Upper lobe of left lung (tissue), 6 donors: Measurements from ENCODE around the gene DCDC2C. TPM values are rescaled to one million over a fixed set of nuclear protein-coding genes. Genes with fewer than 3 reads are reported as not detected.

Source experiments
- ATAC-seq, 2 donors: fragments of 200-7000 bp; cut with Tn5 transposase; one replicate each; pipeline ENCODE4 v1.9.1; 2022; ENCODE audit warnings: mild to moderate bottlenecking in 2 of 2, moderate library complexity in 2 of 2; ENCODE audit not compliant: low FRiP score in 2 of 2
- DNase-seq, 2 donors: peaks; one replicate each; pipeline ENCODE4 v3.0.0-alpha.2; 2019 to 2020
- H3K27ac ChIP-seq, 4 donors: fragments of 200-600 bp; sonication (generic); one replicate each; pipeline ENCODE4 v1.5.1; 2016 to 2019
- H3K27me3 ChIP-seq, 4 donors: fragments of 200-600 bp; sonication (generic); one replicate each; pipeline ENCODE4 v1.5.1; 2017 to 2019
- H3K36me3 ChIP-seq, 4 donors: fragments of 200-600 bp; sonication (generic); one replicate each; pipeline ENCODE4 v1.5.1; 2016 to 2019
- H3K4me1 ChIP-seq, 4 donors: fragments of 200-600 bp; sonication (generic); one replicate each; pipeline ENCODE4 v1.5.1; 2018 to 2019
- H3K4me3 ChIP-seq, 4 donors: fragments of 200-600 bp; sonication (generic); one replicate each; pipeline ENCODE4 v1.5.1; 2017 to 2019; ENCODE audit warnings: mild to moderate bottlenecking in 2 of 4, moderate library complexity in 1 of 4
- H3K9me3 ChIP-seq, 4 donors: fragments of 200-600 bp; sonication (generic); one replicate each; pipeline ENCODE4 v1.5.1; 2018 to 2019
- EP300 ChIP-seq, 4 donors: sonication (generic); formaldehyde crosslinking; IDR thresholded peaks; one replicate each; pipeline ENCODE4 v1.5.1; 2017; ENCODE audit warnings: antibody characterized with exemption in 4 of 4, control low read depth in 2 of 4
- POLR2A ChIP-seq, 4 donors: fragments of 450-650 bp; IDR thresholded peaks; one replicate each; pipeline ENCODE4 v1.5.1; 2016 to 2017; ENCODE audit warnings: antibody characterized with exemption in 4 of 4, mild to moderate bottlenecking in 2 of 4
- POLR2AphosphoS5 ChIP-seq, 2 donors: sonication (generic); formaldehyde crosslinking; IDR thresholded peaks; one replicate each; pipeline ENCODE4 v1.5.1; 2017; ENCODE audit warnings: antibody characterized with exemption in 2 of 2
- WGBS, 2 donors: methylation state at CpG; one replicate each; pipeline ENCODE4 v1.1.5; 2017 to 2018; 5-methylcytosine and 5-hydroxymethylcytosine counted together
- total RNA-seq, 6 donors: library from RNA; depleted of rRNA in 4 of 6; stranded (reverse); fragments of >200 nt in 4 of 6; gene quantifications; one replicate each; pipeline versions ENCODE4 v1.1.0 to v1.2.1, GENCODE V29; 2016 to 2021
- TF ChIP-seq, protein P1 (sequence below), 6 experiments: fragments of 450-650 bp in 4 of 6; fragments of 200-600 bp in 2 of 6; sonication (generic) in 2 of 6; IDR thresholded peaks; one replicate each; pipeline ENCODE4 v1.5.1; 2016 to 2019; ENCODE audit warnings: antibody characterized with exemption in 6 of 6
- donor health status: DM: no; HTN: no; CAD: no; lungs with moderate emphysema.
- donor health status: DM: no; HTN: yes; CAD: no; lungs with severe emphysema.

Gene DCDC2C
- total RNA-seq, 6 donors from 2014 or later, result not detected

DNA sequence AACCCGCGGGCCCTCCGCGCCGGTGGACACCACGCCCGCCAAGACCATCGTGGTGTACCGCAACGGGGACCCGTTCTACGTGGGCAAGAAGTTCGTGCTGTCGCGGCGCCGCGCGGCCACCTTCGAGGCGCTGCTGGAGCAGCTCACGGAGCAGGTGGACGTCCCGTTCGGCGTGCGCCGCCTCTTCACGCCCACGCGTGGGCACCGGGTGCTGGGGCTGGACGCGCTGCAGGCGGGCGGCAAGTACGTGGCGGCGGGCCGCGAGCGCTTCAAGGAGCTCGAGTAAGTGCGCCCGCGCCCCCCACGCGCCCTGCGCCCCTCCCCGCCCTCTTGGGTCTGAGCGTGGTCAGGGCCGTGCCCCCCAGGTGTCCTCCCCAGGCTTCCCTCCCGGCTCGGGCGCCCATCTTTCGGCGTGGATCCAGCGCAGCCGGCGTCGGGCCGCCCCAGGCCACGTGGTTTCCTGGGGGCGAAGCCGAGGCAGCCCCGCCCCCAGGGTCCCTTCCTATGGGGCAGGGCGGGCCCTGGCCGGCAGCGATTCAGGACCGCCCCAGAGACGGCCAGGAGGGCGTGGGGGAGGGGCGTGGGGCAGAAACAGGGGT is 481 bp downstream of the DCDC2C start:
- 45 to 68% methylated on average over 14 to 28 of the region's 73 CpGs for WGBS, 2 donors
- peak in 1 of 2 donors; percentile 19 for ATAC-seq
- H3K4me3 ChIP-seq, result no peak overlapping the region
- peaks cover 0 to 10% (median 5%) of the 10 kb centered on the region in 4 donors for H3K4me1 ChIP-seq
- H3K27me3 ChIP-seq, result peaks cover 0 to 17% (median 11%) of the 10 kb centered on the region in 4 donors
- H3K27ac ChIP-seq, result no peak overlapping the region
- H3K9me3 ChIP-seq, result no peaks in the 10 kb centered on the region
- H3K36me3 ChIP-seq, result no peaks in the 10 kb centered on the region
- TF ChIP-seq POLR2A (IDR thresholded peaks at IDR 0.05) (no peak), EP300 (IDR thresholded peaks at IDR 0.05) (no peak), POLR2AphosphoS5 (IDR thresholded peaks at IDR 0.05) (no peak)
- TF ChIP-seq, protein P1, sequence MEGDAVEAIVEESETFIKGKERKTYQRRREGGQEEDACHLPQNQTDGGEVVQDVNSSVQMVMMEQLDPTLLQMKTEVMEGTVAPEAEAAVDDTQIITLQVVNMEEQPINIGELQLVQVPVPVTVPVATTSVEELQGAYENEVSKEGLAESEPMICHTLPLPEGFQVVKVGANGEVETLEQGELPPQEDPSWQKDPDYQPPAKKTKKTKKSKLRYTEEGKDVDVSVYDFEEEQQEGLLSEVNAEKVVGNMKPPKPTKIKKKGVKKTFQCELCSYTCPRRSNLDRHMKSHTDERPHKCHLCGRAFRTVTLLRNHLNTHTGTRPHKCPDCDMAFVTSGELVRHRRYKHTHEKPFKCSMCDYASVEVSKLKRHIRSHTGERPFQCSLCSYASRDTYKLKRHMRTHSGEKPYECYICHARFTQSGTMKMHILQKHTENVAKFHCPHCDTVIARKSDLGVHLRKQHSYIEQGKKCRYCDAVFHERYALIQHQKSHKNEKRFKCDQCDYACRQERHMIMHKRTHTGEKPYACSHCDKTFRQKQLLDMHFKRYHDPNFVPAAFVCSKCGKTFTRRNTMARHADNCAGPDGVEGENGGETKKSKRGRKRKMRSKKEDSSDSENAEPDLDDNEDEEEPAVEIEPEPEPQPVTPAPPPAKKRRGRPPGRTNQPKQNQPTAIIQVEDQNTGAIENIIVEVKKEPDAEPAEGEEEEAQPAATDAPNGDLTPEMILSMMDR (IDR thresholded peaks at IDR 0.05), result no peak
- peak in 1 of 2 donors; percentile 83 for DNase-seq

DNA sequence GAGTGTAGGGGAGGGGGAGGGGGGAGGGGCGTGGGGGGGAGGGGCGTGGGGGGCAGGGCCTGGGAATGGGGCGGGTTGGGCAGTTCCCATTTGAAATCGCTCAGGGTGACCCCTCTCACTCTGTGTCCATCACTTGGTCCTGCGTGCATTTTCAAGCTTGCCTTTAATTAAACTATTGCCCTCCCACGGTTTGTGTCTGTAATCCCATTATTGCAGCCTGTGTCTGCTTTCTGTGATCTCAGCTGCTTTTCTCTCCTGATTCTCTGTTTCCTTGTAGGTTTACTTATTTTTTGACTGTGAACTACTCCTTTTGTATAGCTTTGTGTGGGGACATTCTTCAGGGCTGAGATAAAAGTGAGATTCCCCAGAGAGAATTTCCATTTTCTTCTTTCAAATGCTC is 1.3 kb downstream of the DCDC2C start:
- H3K27me3 ChIP-seq, result peaks cover 0 to 17% (median 11%) of the 10 kb centered on the region in 4 donors
- 49 to 64% methylated on average over 3 to 5 of the region's 6 CpGs for WGBS, 2 donors
- DNase-seq (no peak), ATAC-seq (no peak)
- H3K36me3 ChIP-seq, result no peaks in the 10 kb centered on the region
- TF ChIP-seq EP300 (IDR thresholded peaks at IDR 0.05) (no peak), POLR2AphosphoS5 (IDR thresholded peaks at IDR 0.05) (no peak), POLR2A (IDR thresholded peaks at IDR 0.05) (no peak)
- TF ChIP-seq, protein P1 (IDR thresholded peaks at IDR 0.05), result no peak
- H3K4me3 ChIP-seq, result no peak overlapping the region
- H3K4me1 ChIP-seq, result peaks cover 0 to 10% (median 5%) of the 10 kb centered on the region in 4 donors
- no peaks in the 10 kb centered on the region for H3K9me3 ChIP-seq
- no peak overlapping the region for H3K27ac ChIP-seq

DNA sequence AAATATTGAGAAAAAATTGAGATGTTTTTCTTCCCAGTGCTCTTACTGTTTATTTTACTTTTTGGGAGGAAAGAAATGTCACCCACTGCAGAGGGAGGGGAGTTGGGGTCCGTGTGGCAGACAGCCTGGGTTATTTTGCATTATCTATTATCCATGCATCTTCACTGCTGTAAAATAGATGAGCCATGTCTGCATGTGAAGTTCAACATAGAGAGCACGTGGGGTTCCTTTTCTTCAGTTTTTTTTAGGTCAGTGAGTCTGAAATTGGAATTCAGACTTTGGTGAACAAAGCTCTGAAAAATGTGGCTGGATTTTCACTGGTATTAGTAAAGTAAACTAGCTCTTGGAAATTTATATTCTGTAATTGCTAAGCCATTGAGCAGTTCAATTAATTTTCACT is 2.4 kb downstream of the DCDC2C start:
- WGBS, 2 donors, result 20 to 27% methylated on average over 2 of the region's 2 CpGs

DNA sequence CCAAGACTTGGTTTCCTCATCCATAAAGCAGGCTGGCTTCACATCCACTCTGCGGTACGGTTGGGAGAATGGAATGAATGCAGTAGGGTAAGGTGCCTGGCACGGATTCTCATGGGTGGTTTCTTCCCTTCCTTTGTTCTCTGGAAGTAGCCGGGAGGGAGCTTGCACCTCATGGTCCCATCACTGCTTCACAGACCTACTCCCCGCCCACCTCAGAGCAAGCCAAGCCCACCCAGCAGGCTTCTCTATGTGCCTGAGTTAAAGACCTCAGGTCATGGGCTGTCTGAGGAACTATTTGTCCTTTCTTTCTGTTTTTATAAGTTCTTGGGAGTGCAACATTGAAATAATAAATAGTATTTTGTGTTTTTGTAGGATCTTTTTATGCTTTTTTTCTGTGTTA is 3.5 kb downstream of the DCDC2C start:
- Histone ChIP-seq H3K27me3 (peaks cover 0 to 17% (median 11%) of the 10 kb centered on the region in 4 donors), H3K4me3 (no peak overlapping the region), H3K4me1 (peaks cover 0 to 10% (median 5%) of the 10 kb centered on the region in 4 donors), H3K27ac (no peak overlapping the region), H3K9me3 (no peaks in the 10 kb centered on the region), H3K36me3 (no peaks in the 10 kb centered on the region)
- TF ChIP-seq, protein P1 (IDR thresholded peaks at IDR 0.05), result no peak
- TF ChIP-seq POLR2A (IDR thresholded peaks at IDR 0.05) (no peak), EP300 (IDR thresholded peaks at IDR 0.05) (no peak), POLR2AphosphoS5 (IDR thresholded peaks at IDR 0.05) (no peak)
- no peak for ATAC-seq
- no peak for DNase-seq
- WGBS, 2 donors, result 71% methylated on average over 5 of the region's 5 CpGs

More for the DNA sequence above, 2.4 kb downstream of the DCDC2C start:
- no peaks in the 10 kb centered on the region for H3K9me3 ChIP-seq
- DNase-seq, result no peak
- no peak overlapping the region for H3K27ac ChIP-seq
- no peaks in the 10 kb centered on the region for H3K36me3 ChIP-seq
- no peak for ATAC-seq
- H3K27me3 ChIP-seq, result peaks cover 0 to 17% (median 11%) of the 10 kb centered on the region in 4 donors
- H3K4me1 ChIP-seq, result peaks cover 0 to 10% (median 5%) of the 10 kb centered on the region in 4 donors
- no peak overlapping the region for H3K4me3 ChIP-seq
- TF ChIP-seq EP300 (IDR thresholded peaks at IDR 0.05) (no peak), POLR2AphosphoS5 (IDR thresholded peaks at IDR 0.05) (no peak), POLR2A (IDR thresholded peaks at IDR 0.05) (no peak)
- TF ChIP-seq, protein P1 (IDR thresholded peaks at IDR 0.05), result no peak

DNA sequence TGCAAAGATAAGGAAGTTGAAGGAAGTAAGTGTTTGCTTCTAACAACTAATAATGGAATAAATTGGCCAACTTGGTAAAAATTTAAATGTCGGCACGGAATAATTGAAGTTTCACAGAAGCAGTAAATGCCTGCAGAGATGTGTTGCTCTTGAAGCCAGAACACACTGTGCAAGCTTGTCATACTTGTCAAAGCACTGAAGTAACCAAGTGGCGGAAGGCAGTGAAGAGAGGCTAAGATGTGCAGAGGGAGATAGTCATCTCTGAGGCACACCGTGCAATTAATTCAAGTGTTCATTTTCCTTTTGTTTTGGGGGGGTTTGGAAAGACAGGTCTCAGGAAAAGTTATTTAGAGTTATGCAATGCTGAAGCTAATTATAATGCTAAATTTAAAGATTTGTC is 5.2 kb downstream of the DCDC2C start:
- no peak for DNase-seq
- H3K27ac ChIP-seq, result no peak overlapping the region
- no peak overlapping the region for H3K4me3 ChIP-seq
- peaks cover 0 to 6% (median 4%) of the 10 kb centered on the region in 4 donors for H3K4me1 ChIP-seq
- TF ChIP-seq EP300 (IDR thresholded peaks at IDR 0.05) (no peak), POLR2AphosphoS5 (IDR thresholded peaks at IDR 0.05) (no peak), POLR2A (IDR thresholded peaks at IDR 0.05) (no peak)
- TF ChIP-seq, protein P1 (IDR thresholded peaks at IDR 0.05), result no peak
- ATAC-seq, result no peak
- H3K9me3 ChIP-seq, result no peaks in the 10 kb centered on the region
- no peaks in the 10 kb centered on the region for H3K36me3 ChIP-seq
- 87% methylated on average over 4 of the region's 4 CpGs for WGBS, 2 donors
- H3K27me3 ChIP-seq, result peaks cover 0 to 10% (median 4%) of the 10 kb centered on the region in 4 donors
